ENCODE data around the gene FN1. TPM values are rescaled to one million over a fixed set of nuclear protein-coding genes. Genes with fewer than 3 reads are reported as not detected.

Gene FN1
- total and polyA plus RNA-seq, 2 donors (not counting 1 experiment from before 2014, with no cell fraction given) = 3,629 to 5,906 TPM

GRCh38 chr2:215328066-215328465 is 107.8 kb downstream of the FN1 start:
- Histone ChIP-seq H3K9me3 (ENCODE audit: control insufficient read depth, insufficient read depth, low read depth, low read length) (no peaks in the 10 kb centered on the region), H3K27me3 (ENCODE audit: control insufficient read depth, insufficient read depth, low read length) (no peaks in the 10 kb centered on the region), H3K4me1 (ENCODE audit: control insufficient read depth, extremely low read depth, insufficient read depth, low read length) (peaks cover 3% of the 10 kb centered on the region), H2AFZ (ENCODE audit: low read length) (no peak overlapping the region), H3K4me2 (ENCODE audit: extremely low read depth, insufficient read depth, low read length) (no peak overlapping the region), H3K9ac (ENCODE audit: insufficient read depth, low read length) (no peak overlapping the region), H3K27ac (ENCODE audit: insufficient read depth, low read length) (no peak overlapping the region), H3K4me3 (replicated peaks in 1 of 4; ENCODE audit: control extremely low read depth in 1 of 4, insufficient read depth in 1 of 4, low read depth in 3 of 4, low read length in 4 of 4) (no peak overlapping the region), H3K36me3 (ENCODE audit: control insufficient read depth, insufficient read depth, low read length) (peaks cover 10% of the 10 kb centered on the region), H3K79me2 (ENCODE audit: control insufficient read depth, insufficient read depth, low read length) (peaks cover 5% of the 10 kb centered on the region), H4K20me1 (ENCODE audit: control insufficient read depth, extremely low read depth, insufficient read depth, low read length) (no peaks in the 10 kb centered on the region)
- no peak for TF ChIP-seq EZH2 (IDR thresholded peaks at IDR 0.05; ENCODE audit: low read length, missing control alignments)
- TF ChIP-seq CTCF (conservative IDR thresholded peaks at IDR 0.05 in 1 of 2, IDR thresholded peaks at IDR 0.05 in 1 of 2; ENCODE audit: low read depth in 1 of 2, low read length in 2 of 2) = no peak
- DNase-seq (ENCODE audit: low read depth in 2 of 2) = no peak

DNA sequence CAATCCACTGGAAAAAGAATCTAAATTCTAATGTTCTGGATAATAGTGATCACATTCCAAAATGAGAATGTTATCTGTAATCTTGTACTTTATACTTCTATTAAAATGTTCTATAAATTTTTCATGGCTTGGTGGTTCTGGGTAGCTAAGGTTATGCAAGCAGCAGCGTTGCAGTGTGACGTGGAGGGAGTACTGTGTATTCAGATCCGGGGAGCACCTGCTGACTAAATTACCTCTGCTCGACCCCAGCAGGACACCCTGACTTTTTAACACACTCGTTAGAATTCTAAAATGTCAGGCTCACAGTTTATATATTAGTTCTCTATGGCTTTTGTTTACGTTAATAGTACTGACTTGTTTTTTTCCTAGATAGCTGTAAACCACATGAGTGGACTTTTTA is 111.1 kb downstream of the FN1 start:
- Histone ChIP-seq H3K79me2 (ENCODE audit: control insufficient read depth, insufficient read depth, low read length) (peaks cover 6% of the 10 kb centered on the region), H3K27me3 (ENCODE audit: control insufficient read depth, insufficient read depth, low read length) (no peaks in the 10 kb centered on the region), H3K9ac (ENCODE audit: insufficient read depth, low read length) (no peak overlapping the region), H2AFZ (ENCODE audit: low read length) (no peak overlapping the region), H3K9me3 (ENCODE audit: control insufficient read depth, insufficient read depth, low read depth, low read length) (no peaks in the 10 kb centered on the region), H3K27ac (ENCODE audit: insufficient read depth, low read length) (no peak overlapping the region), H3K36me3 (ENCODE audit: control insufficient read depth, insufficient read depth, low read length) (peaks cover 13% of the 10 kb centered on the region), H4K20me1 (ENCODE audit: control insufficient read depth, extremely low read depth, insufficient read depth, low read length) (no peaks in the 10 kb centered on the region), H3K4me3 (replicated peaks in 1 of 4; ENCODE audit: control extremely low read depth in 1 of 4, insufficient read depth in 1 of 4, low read depth in 3 of 4, low read length in 4 of 4) (no peak overlapping the region), H3K4me1 (ENCODE audit: control insufficient read depth, extremely low read depth, insufficient read depth, low read length) (peaks cover 3% of the 10 kb centered on the region), H3K4me2 (ENCODE audit: extremely low read depth, insufficient read depth, low read length) (no peak overlapping the region)
- TF ChIP-seq CTCF (conservative IDR thresholded peaks at IDR 0.05 in 1 of 2, IDR thresholded peaks at IDR 0.05 in 1 of 2; ENCODE audit: low read depth in 1 of 2, low read length in 2 of 2) (no peak), EZH2 (IDR thresholded peaks at IDR 0.05; ENCODE audit: low read length, missing control alignments) (no peak)
- no peak for DNase-seq (ENCODE audit: low read depth in 2 of 2)

DNA sequence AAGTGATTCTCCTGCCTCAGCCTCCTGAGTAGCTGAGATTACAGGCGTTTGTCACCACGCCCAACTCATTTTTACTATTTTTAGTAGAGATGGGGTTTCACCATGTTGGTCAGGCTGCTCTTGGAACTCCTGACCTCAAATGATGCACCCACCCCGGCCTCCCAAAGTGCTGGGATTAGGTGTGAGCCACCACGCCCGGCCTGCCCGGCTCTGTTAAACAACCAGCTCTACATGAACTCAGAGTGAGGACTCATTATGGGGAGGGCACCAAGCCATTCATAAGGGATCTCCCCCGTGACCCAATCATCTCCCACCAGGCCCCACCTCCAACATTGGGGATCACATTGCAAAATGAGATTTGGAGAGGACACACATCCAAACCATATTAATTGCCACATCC is 115.2 kb downstream of the FN1 start:
- Histone ChIP-seq H3K27ac (ENCODE audit: insufficient read depth, low read length) (no peak overlapping the region), H3K79me2 (ENCODE audit: control insufficient read depth, insufficient read depth, low read length) (peaks cover 3% of the 10 kb centered on the region), H3K36me3 (ENCODE audit: control insufficient read depth, insufficient read depth, low read length) (peaks cover 2% of the 10 kb centered on the region), H3K4me3 (replicated peaks in 1 of 4; ENCODE audit: control extremely low read depth in 1 of 4, insufficient read depth in 1 of 4, low read depth in 3 of 4, low read length in 4 of 4) (no peak overlapping the region), H3K9me3 (ENCODE audit: control insufficient read depth, insufficient read depth, low read depth, low read length) (no peaks in the 10 kb centered on the region), H3K27me3 (ENCODE audit: control insufficient read depth, insufficient read depth, low read length) (no peaks in the 10 kb centered on the region), H3K9ac (ENCODE audit: insufficient read depth, low read length) (no peak overlapping the region), H2AFZ (ENCODE audit: low read length) (no peak overlapping the region), H3K4me1 (ENCODE audit: control insufficient read depth, extremely low read depth, insufficient read depth, low read length) (no peaks in the 10 kb centered on the region), H3K4me2 (ENCODE audit: extremely low read depth, insufficient read depth, low read length) (no peak overlapping the region), H4K20me1 (ENCODE audit: control insufficient read depth, extremely low read depth, insufficient read depth, low read length) (no peaks in the 10 kb centered on the region)
- DNase-seq (ENCODE audit: low read depth in 2 of 2) = no peak
- no peak for TF ChIP-seq EZH2 (IDR thresholded peaks at IDR 0.05; ENCODE audit: low read length, missing control alignments)
- TF ChIP-seq CTCF (conservative IDR thresholded peaks at IDR 0.05 in 1 of 2, IDR thresholded peaks at IDR 0.05 in 1 of 2; ENCODE audit: low read depth in 1 of 2, low read length in 2 of 2) = no peak
